ENCODE data around the gene CYTH4. TPM values are rescaled to one million over a fixed set of nuclear protein-coding genes. Genes with fewer than 3 reads are reported as not detected.

Gene CYTH4
- total RNA-seq, 6 donors from 2014 or later: 16.7 to 71.2 (median 44.7) TPM

DNA sequence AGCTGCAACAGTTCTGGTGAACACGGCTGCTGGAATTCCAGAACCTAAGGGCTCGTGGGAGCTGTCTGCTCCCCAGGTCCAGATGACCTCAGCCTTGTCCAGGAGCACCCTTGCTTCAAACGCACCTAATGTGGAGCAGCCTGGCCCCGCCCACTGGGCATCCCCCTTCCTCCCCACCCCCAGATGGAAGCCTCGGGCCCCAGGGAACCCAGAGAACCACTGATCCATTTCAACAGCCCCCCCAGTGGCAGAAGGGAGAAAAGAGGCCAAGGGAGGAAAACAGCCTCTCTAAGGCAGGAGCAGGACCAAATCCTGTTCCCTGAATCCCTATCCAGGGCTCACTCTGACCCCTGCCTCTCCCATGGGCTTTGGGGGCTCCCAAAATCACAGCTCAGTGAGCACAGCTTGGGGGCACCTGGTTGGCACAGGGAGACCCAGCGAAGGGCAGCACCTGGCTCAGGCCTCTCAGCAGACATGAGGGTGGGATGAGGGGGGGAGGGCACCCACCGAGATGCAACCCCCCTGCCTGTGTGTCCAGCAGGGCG is 1.2 kb downstream of the CYTH4 start:
- Histone ChIP-seq H3K9me3 (no peaks in the 10 kb centered on the region), H3K36me3 (peaks cover 0 to 6% (median 0%) of the 10 kb centered on the region in 4 donors), H3K27ac (peak overlapping the region; percentile 81 to 89 (median 88)), H3K4me3 (peak overlapping the region in 3 of 4 donors; percentile 39 to 56 (median 49)), H3K27me3 (no peaks in the 10 kb centered on the region), H3K4me1 (peaks cover 7 to 40% (median 15%) of the 10 kb centered on the region in 4 donors)
- DNase-seq: no peak
- ATAC-seq (ENCODE audit: low FRiP score in 2 of 2): no peak
- TF ChIP-seq CTCF (IDR thresholded peaks at IDR 0.05) (peak in 1 of 6 experiments; percentile 10), POLR2AphosphoS5 (IDR thresholded peaks at IDR 0.05) (no peak), POLR2A (IDR thresholded peaks at IDR 0.05) (no peak), EP300 (IDR thresholded peaks at IDR 0.05) (no peak)
- 58 to 61% methylated on average over 6 to 8 of the region's 8 CpGs for WGBS, 2 donors

DNA sequence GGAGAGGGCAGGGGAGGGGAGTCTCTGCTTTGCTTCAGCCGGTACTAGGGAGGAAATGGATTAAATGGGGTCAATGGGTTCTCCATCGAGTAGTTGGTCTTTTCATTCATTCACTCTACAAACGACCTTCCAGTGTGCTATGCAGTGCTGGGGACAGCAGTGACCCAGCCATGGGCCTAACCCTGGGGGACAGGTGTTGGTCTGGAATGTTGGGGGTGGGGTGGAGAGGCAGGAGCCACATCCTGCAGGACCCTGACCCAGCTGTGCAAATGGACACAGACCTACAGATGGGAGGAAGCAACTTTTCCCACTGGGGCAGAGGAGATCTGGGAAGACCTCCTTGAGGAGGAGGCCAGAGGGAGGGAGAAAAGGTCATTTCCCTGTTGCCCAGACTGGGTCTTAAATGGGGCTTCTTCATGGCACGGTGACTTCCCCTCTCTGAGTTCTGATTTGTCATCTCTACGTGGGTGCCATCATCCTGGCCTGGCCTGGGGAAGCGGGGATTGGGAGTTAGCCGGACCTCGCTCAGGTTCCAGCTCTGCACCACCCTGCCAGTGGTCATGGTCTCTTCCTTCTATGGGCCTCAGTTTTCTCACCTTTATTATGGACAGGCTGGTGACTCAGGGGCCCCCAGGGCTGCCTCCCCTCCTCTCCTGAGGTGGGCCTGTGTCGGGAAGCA is 2.0 kb downstream of the CYTH4 start:
- H3K27me3 ChIP-seq: no peaks in the 10 kb centered on the region
- 42 to 55% methylated on average over 5 to 9 of the region's 9 CpGs for WGBS, 2 donors
- TF ChIP-seq POLR2AphosphoS5 (IDR thresholded peaks at IDR 0.05) (no peak), CTCF (IDR thresholded peaks at IDR 0.05) (no peak), POLR2A (IDR thresholded peaks at IDR 0.05) (no peak), EP300 (IDR thresholded peaks at IDR 0.05) (no peak)
- DNase-seq: peak in 1 of 2 donors; percentile 48
- ATAC-seq (ENCODE audit: low FRiP score in 2 of 2): peak in 1 of 2 donors; percentile 45
- peaks cover 0 to 6% (median 0%) of the 10 kb centered on the region in 4 donors for H3K36me3 ChIP-seq
- peaks cover 7 to 40% (median 15%) of the 10 kb centered on the region in 4 donors for H3K4me1 ChIP-seq
- H3K27ac ChIP-seq: peak overlapping the region; percentile 81 to 89 (median 88)
- H3K4me3 ChIP-seq: peak overlapping the region in 3 of 4 donors; percentile 39 to 56 (median 49)
- no peaks in the 10 kb centered on the region for H3K9me3 ChIP-seq

DNA sequence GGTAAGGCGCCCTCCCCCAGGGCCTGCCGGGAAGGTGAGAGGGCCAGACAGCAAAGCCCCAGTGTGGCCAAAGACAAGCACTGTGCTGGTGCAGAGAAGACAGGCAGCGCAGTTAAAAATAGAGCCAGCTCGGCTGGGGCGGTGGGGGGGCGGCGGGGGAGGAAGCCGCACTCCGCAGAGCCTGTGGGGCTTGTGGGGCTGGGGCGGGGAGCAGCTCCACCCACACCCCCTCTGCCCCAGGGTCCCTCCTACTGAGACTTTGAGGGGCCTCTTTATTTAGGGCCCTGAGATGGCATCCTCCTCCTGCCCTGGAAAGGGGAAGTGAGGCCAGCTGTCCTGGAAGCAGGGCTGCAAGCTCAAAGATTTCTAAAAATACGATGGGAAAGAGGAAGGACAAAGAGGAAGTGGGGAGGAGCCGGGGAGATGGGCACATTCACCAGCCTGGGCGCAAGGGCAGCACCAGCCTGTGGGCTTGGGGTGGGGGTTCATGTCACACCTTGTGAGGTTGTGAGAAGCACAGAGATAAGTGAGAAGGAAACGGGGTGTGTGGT is 2.6 kb downstream of the CYTH4 start:
- Histone ChIP-seq H3K9me3 (no peaks in the 10 kb centered on the region), H3K4me1 (peaks cover 7 to 40% (median 15%) of the 10 kb centered on the region in 4 donors), H3K4me3 (peak overlapping the region in 3 of 4 donors; percentile 39 to 56 (median 49)), H3K36me3 (peaks cover 0 to 6% (median 0%) of the 10 kb centered on the region in 4 donors), H3K27me3 (no peaks in the 10 kb centered on the region), H3K27ac (peak overlapping the region; percentile 81 to 89 (median 88))
- 19 to 37% methylated on average over 10 to 12 of the region's 14 CpGs for WGBS, 2 donors
- TF ChIP-seq CTCF (IDR thresholded peaks at IDR 0.05) (no peak), POLR2AphosphoS5 (IDR thresholded peaks at IDR 0.05) (peak in 1 of 2 donors; percentile 43), EP300 (IDR thresholded peaks at IDR 0.05) (no peak), POLR2A (IDR thresholded peaks at IDR 0.05) (peak in 1 of 4 donors; percentile 6)
- ATAC-seq (ENCODE audit: low FRiP score in 2 of 2) (peak; percentile 72 to 85), DNase-seq (peak; percentile 78 to 85)

- Histone ChIP-seq H3K36me3 (peaks cover 0 to 6% (median 0%) of the 10 kb centered on the region in 4 donors), H3K9me3 (no peaks in the 10 kb centered on the region), H3K27ac (peak overlapping the region in 1 of 4 donors; percentile 88), H3K4me3 (peak overlapping the region in 1 of 4 donors; percentile 56), H3K27me3 (no peaks in the 10 kb centered on the region), H3K4me1 (peaks cover 7 to 40% (median 15%) of the 10 kb centered on the region in 4 donors)
- WGBS, 2 donors: 86 to 92% methylated on average over 9 to 10 of the region's 10 CpGs
- TF ChIP-seq CTCF (IDR thresholded peaks at IDR 0.05) (no peak), POLR2AphosphoS5 (IDR thresholded peaks at IDR 0.05) (no peak), POLR2A (IDR thresholded peaks at IDR 0.05) (no peak), EP300 (IDR thresholded peaks at IDR 0.05) (no peak)
- ATAC-seq (ENCODE audit: low FRiP score in 2 of 2) (no peak), DNase-seq (no peak)
Observed at GRCh38 chr22:37285937-37286336, 3.6 kb downstream of the CYTH4 start.

All from upper lobe of left lung (tissue), 6 donors.